ENCODE results near the gene ARHGEF10L.

Gene ARHGEF10L

DNA sequence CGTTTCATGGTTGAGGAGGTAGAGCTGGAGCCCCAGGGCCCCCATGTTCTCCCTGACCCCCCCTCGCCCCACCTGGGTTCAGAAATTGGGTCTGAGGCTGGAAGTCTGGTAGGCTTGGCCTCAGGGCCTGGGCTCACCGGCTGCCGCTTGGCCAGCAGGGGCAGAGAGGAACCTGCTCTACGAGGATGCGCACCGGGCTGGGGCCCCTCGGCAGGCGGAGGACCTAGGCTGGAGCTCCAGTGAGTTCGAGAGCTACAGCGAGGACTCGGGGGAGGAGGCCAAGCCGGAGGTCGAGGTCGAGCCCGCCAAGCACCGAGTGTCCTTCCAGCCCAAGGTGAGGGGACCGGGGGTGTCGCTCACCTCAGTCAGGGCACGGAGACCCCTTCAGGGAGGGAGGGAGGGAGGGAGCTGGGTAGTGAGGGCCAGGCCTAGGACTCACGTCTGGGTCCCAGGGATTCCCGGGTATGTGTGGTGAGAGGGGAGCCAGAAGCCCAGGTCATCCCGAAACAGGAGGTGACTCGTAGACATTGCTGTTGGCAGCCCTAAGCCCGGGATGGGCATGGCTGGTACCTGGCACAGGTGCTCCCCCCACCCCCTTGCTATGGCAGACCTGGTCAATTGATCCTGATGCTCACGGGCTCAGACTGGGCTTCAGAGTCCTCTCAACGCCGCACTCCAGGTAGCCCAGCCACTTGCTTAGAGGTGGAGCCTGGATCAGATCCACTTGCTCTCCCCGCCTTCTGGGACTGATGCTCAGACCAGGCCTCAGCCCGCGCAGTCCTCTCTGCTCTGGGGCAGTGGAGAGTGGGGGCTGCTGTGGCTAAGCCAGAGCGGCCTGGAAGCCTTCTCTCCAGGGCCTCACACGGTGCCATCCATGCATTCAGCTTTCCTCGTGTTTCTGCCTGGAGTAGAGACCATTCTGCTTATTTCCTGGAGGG lies 68.4 kb downstream of the ARHGEF10L start:
- Histone ChIP-seq H3K79me2 (ENCODE audit: insufficient read depth, low read length) (no peaks in the 10 kb centered on the region), H3K9ac (ENCODE audit: low read length) (no peak overlapping the region), H3K4me3 (ENCODE audit: insufficient read depth, low read length, poor library complexity, severe bottlenecking) (no peak overlapping the region), H3K27me3 (ENCODE audit: low read length) (no peaks in the 10 kb centered on the region), H3K9me2 (replicated peaks; ENCODE audit: insufficient read depth, low read length) (no peaks in the 10 kb centered on the region), H3K4me2 (ENCODE audit: low read depth, low read length, poor library complexity, severe bottlenecking) (no peak overlapping the region), H4K20me1 (ENCODE audit: low read depth, low read length) (no peaks in the 10 kb centered on the region), H3K27ac (ENCODE audit: low read depth, low read length) (no peak overlapping the region), H3K9me3 (ENCODE audit: insufficient read depth, low read length) (no peaks in the 10 kb centered on the region), H3F3A (ENCODE audit: insufficient read depth) (no peaks in the 10 kb centered on the region), H2AFZ (ENCODE audit: low read depth, low read length, severe bottlenecking) (no peak overlapping the region), H3K36me3 (ENCODE audit: low read length) (no peaks in the 10 kb centered on the region)
- TF ChIP-seq, protein P1, sequence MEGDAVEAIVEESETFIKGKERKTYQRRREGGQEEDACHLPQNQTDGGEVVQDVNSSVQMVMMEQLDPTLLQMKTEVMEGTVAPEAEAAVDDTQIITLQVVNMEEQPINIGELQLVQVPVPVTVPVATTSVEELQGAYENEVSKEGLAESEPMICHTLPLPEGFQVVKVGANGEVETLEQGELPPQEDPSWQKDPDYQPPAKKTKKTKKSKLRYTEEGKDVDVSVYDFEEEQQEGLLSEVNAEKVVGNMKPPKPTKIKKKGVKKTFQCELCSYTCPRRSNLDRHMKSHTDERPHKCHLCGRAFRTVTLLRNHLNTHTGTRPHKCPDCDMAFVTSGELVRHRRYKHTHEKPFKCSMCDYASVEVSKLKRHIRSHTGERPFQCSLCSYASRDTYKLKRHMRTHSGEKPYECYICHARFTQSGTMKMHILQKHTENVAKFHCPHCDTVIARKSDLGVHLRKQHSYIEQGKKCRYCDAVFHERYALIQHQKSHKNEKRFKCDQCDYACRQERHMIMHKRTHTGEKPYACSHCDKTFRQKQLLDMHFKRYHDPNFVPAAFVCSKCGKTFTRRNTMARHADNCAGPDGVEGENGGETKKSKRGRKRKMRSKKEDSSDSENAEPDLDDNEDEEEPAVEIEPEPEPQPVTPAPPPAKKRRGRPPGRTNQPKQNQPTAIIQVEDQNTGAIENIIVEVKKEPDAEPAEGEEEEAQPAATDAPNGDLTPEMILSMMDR (IDR thresholded peaks at IDR 0.05; ENCODE audit: insufficient read depth, low read length, poor library complexity, severe bottlenecking): no peak
- TF ChIP-seq EZH2phosphoT487 (conservative IDR thresholded peaks at IDR 0.05; ENCODE audit: low read length): no peak

- Histone ChIP-seq H3K36me3 (ENCODE audit: low read length) (no peaks in the 10 kb centered on the region), H3K4me3 (ENCODE audit: insufficient read depth, low read length, poor library complexity, severe bottlenecking) (no peak overlapping the region), H3K9me3 (ENCODE audit: insufficient read depth, low read length) (no peaks in the 10 kb centered on the region), H3K9me2 (replicated peaks; ENCODE audit: insufficient read depth, low read length) (no peaks in the 10 kb centered on the region), H3F3A (ENCODE audit: insufficient read depth) (no peaks in the 10 kb centered on the region), H3K9ac (ENCODE audit: low read length) (no peak overlapping the region), H3K27me3 (ENCODE audit: low read length) (no peaks in the 10 kb centered on the region), H4K20me1 (ENCODE audit: low read depth, low read length) (no peaks in the 10 kb centered on the region), H3K27ac (ENCODE audit: low read depth, low read length) (no peak overlapping the region), H3K4me2 (ENCODE audit: low read depth, low read length, poor library complexity, severe bottlenecking) (no peak overlapping the region), H3K79me2 (ENCODE audit: insufficient read depth, low read length) (no peaks in the 10 kb centered on the region), H2AFZ (ENCODE audit: low read depth, low read length, severe bottlenecking) (no peak overlapping the region)
- TF ChIP-seq, protein P1 (IDR thresholded peaks at IDR 0.05; ENCODE audit: insufficient read depth, low read length, poor library complexity, severe bottlenecking): no peak
- no peak for TF ChIP-seq EZH2phosphoT487 (conservative IDR thresholded peaks at IDR 0.05; ENCODE audit: low read length)
These were observed 70.0 kb downstream of the ARHGEF10L start for GRCh38 chr1:17609529-17609928.

DNA sequence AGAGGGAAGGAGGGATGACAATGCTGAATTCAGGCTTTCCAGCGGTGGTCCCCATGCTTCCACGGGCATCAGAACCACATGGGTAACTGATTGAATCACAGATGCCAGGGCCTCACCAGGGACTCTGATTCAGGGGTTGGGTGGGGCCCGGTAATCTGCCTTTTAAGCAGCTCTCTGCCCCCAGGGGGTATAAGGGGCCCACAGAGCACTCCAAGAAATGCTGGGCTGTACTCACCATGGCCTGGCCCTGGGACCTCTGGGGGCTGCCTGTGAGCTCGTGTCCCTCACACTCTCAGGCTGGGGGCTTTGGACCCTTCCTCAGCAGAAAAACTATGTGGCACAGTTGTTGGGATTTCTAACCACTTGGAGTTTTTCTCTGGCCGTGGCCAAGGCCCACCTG lies 70.6 kb downstream of the ARHGEF10L start:
- Histone ChIP-seq H3K4me2 (ENCODE audit: low read depth, low read length, poor library complexity, severe bottlenecking) (no peak overlapping the region), H3F3A (ENCODE audit: insufficient read depth) (no peaks in the 10 kb centered on the region), H3K9me2 (replicated peaks; ENCODE audit: insufficient read depth, low read length) (no peaks in the 10 kb centered on the region), H3K27ac (ENCODE audit: low read depth, low read length) (no peak overlapping the region), H3K9ac (ENCODE audit: low read length) (no peak overlapping the region), H2AFZ (ENCODE audit: low read depth, low read length, severe bottlenecking) (no peak overlapping the region), H3K27me3 (ENCODE audit: low read length) (no peaks in the 10 kb centered on the region), H3K79me2 (ENCODE audit: insufficient read depth, low read length) (no peaks in the 10 kb centered on the region), H3K4me3 (ENCODE audit: insufficient read depth, low read length, poor library complexity, severe bottlenecking) (no peak overlapping the region), H3K9me3 (ENCODE audit: insufficient read depth, low read length) (no peaks in the 10 kb centered on the region), H3K36me3 (ENCODE audit: low read length) (no peaks in the 10 kb centered on the region), H4K20me1 (ENCODE audit: low read depth, low read length) (no peaks in the 10 kb centered on the region)
- no peak for TF ChIP-seq EZH2phosphoT487 (conservative IDR thresholded peaks at IDR 0.05; ENCODE audit: low read length)
- TF ChIP-seq, protein P1 (IDR thresholded peaks at IDR 0.05; ENCODE audit: insufficient read depth, low read length, poor library complexity, severe bottlenecking): no peak
